Measurements from ENCODE around the gene NXPH4.

- TF ChIP-seq POLR2AphosphoS5 (IDR thresholded peaks at IDR 0.05), result no peak
- no peak for TF ChIP-seq CTCF (IDR thresholded peaks at IDR 0.05)
- no peak for TF ChIP-seq POLR2A (IDR thresholded peaks at IDR 0.05)
Measured at GRCh38 chr12:57222286-57223190, 5.9 kb downstream of the NXPH4 start.
